B cell (primary cell): Measurements from ENCODE around the gene TMSB4X. TPM values are rescaled to one million over a fixed set of nuclear protein-coding genes. Genes with fewer than 3 reads are reported as not detected.

ENCODE experiments used
- ATAC-seq: fragments of 200-7000 bp; cut with Tn5 transposase; one replicate; pipeline ENCODE4 v1.10.0; 2021; ENCODE audit warnings: low read depth, mild to moderate bottlenecking, moderate number of reproducible peaks, moderate library complexity
- CTCF ChIA-PET: fragments of 350-600 bp; sonication (Branson Sonifier 250); formaldehyde crosslinking; loops from one replicate; lab custom pipeline; 2021; ENCODE audit warnings: antibody characterized with exemption, inconsistent platforms; lab: Charles Lee
- POLR2A ChIA-PET: fragments of 350-600 bp; sonication (Branson Sonifier 250); formaldehyde crosslinking; loops from one replicate; lab custom pipeline; 2021; ENCODE audit warnings: antibody characterized with exemption; lab: Charles Lee
- DNase-seq: peaks from one replicate; pipeline ENCODE4 v3.0.0; 2013
- H2AFZ ChIP-seq: 2 replicates; pipeline ENCODE4 v1.6.1; 2012; ENCODE audit warnings: mild to moderate bottlenecking, low read depth, low read length; ENCODE audit not compliant: insufficient read depth, poor library complexity, severe bottlenecking
- H3K27ac ChIP-seq, 2 donors: 1 replicate in 1 of 2; 2 replicates in 1 of 2; pipeline ENCODE4 v1.5.1; 2012 to 2013; ENCODE audit warnings: low read length in 2 of 2, mild to moderate bottlenecking in 2 of 2, moderate library complexity in 1 of 2
- H3K27me3 ChIP-seq, 4 experiments: fragments of 200-600 bp in 1 of 4; sonication (generic) in 1 of 4; replicated peaks in 1 of 4; 1 replicate in 2 of 4; 2 replicates in 2 of 4; pipeline versions ENCODE4 v1.6.1 to v1.7.0; 2013 to 2016; ENCODE audit warnings: low read length in 3 of 4, mild to moderate bottlenecking in 2 of 4, mixed read lengths in 1 of 4, moderate library complexity in 1 of 4; ENCODE audit not compliant: insufficient read depth in 4 of 4, control insufficient read depth in 3 of 4; ENCODE audit errors: control extremely low read depth in 1 of 4
- H3K36me3 ChIP-seq, 2 experiments: replicated peaks in 1 of 2; 1 replicate in 1 of 2; 2 replicates in 1 of 2; pipeline versions ENCODE4 v1.6.1 to v1.7.1; 2013; ENCODE audit warnings: low read length in 1 of 2; ENCODE audit not compliant: insufficient read depth in 2 of 2, control insufficient read depth in 1 of 2; ENCODE audit errors: control extremely low read depth in 1 of 2, extremely low read depth in 1 of 2
- H3K4me1 ChIP-seq, 2 donors: fragments of 200-600 bp in 1 of 2; sonication (generic) in 1 of 2; 1 replicate in 1 of 2; 2 replicates in 1 of 2; pipeline versions ENCODE4 v1.5.1 to v1.6.1; 2013 to 2017; ENCODE audit warnings: low read length in 2 of 2; ENCODE audit not compliant: control insufficient read depth in 2 of 2, insufficient read depth in 2 of 2
- H3K4me2 ChIP-seq: replicated peaks from 2 replicates; pipeline ENCODE3; 2012; ENCODE audit warnings: mild to moderate bottlenecking, low read depth, low read length; ENCODE audit not compliant: poor library complexity, severe bottlenecking
- H3K4me3 ChIP-seq, 5 experiments: fragments of 200-600 bp in 1 of 5; sonication (generic) in 1 of 5; 1 replicate in 3 of 5; 2 replicates in 2 of 5; pipeline versions ENCODE4 v1.5.1 to v1.7.0; 2011 to 2016; ENCODE audit warnings: low read length in 4 of 5, mild to moderate bottlenecking in 4 of 5, low read depth in 2 of 5, control low read depth in 1 of 5, moderate library complexity in 1 of 5; ENCODE audit not compliant: insufficient read depth in 1 of 5; ENCODE audit errors: control extremely low read depth in 1 of 5, extremely low read depth in 1 of 5
- H3K79me2 ChIP-seq: fragments of 200-600 bp; sonication (generic); one replicate; pipeline ENCODE4 v1.6.0; 2016; ENCODE audit warnings: low read length; ENCODE audit not compliant: control insufficient read depth, insufficient read depth
- H3K9ac ChIP-seq: fragments of 200-600 bp; sonication (generic); 2 replicates; pipeline ENCODE4 v1.6.1; 2017; ENCODE audit warnings: mild to moderate bottlenecking, low read length, moderate library complexity
- H3K9me3 ChIP-seq, 3 donors: one replicate each; pipeline versions ENCODE4 v1.6.1 to v1.7.1; 2013; ENCODE audit warnings: low read length in 2 of 3; ENCODE audit not compliant: control insufficient read depth in 2 of 3, insufficient read depth in 1 of 3; ENCODE audit errors: control extremely low read depth in 1 of 3
- H4K20me1 ChIP-seq: 2 replicates; pipeline ENCODE4 v1.6.0; 2012; ENCODE audit warnings: mild to moderate bottlenecking, low read length; ENCODE audit not compliant: insufficient read depth, control insufficient read depth, poor library complexity, severe bottlenecking
- H3K27ac Mint-ChIP-seq: one replicate; pipeline ENCODE4 v1.8.0; 2021; ENCODE audit warnings: mixed read lengths
- H3K27me3 Mint-ChIP-seq: one replicate; pipeline ENCODE4 v1.8.0; 2021; ENCODE audit warnings: mixed read lengths
- H3K4me1 Mint-ChIP-seq: one replicate; pipeline ENCODE4 v1.8.0; 2021; ENCODE audit warnings: mixed read lengths
- H3K4me3 Mint-ChIP-seq: one replicate; pipeline ENCODE4 v1.8.0; 2021; ENCODE audit warnings: mixed read lengths
- H3K9me3 Mint-ChIP-seq: one replicate; pipeline ENCODE4 v1.8.0; 2022; ENCODE audit warnings: mixed read lengths; ENCODE audit not compliant: insufficient read depth
- EZH2 ChIP-seq: IDR thresholded peaks from 2 replicates; pipeline ENCODE4 v1.6.1; 2012; ENCODE audit warnings: borderline replicate concordance, low read depth, mild to moderate bottlenecking, moderate library complexity, low read length; ENCODE audit not compliant: insufficient read depth, poor library complexity, severe bottlenecking
- WGBS: methylation state at CpG from one replicate; pipeline ENCODE4 v1.1.5; 2013; ENCODE audit warnings: missing lambda C conversion rate; ENCODE audit not compliant: insufficient coverage; 5-methylcytosine and 5-hydroxymethylcytosine counted together
- intact Hi-C: fragments of 100-400 bp; cut with micrococcal nuclease; formaldehyde crosslinking; loops from one replicate; pipeline ENCODE4 v1.10.0; 2022
- polyA plus RNA-seq: library from polyadenylated mRNA; depleted of rRNA; stranded (reverse); fragments of >200 nt; gene quantifications from 2 replicates; pipeline ENCODE4 v1.2.3, GENCODE V29; 2012
- total RNA-seq, 2 donors: library from RNA; stranded (reverse); fragments of 120-200 nt in 1 of 2; gene quantifications; 1 replicate in 1 of 2; 2 replicates in 1 of 2; pipeline versions ENCODE4 v1.2.3 to v1.2.4, GENCODE V29; 2013 to 2022
- TF ChIP-seq, protein P1 (sequence below): fragments of 200-600 bp; IDR thresholded peaks from one replicate; pipeline ENCODE4 v1.8.0; 2022; ENCODE audit warnings: antibody characterized with exemption, mild to moderate bottlenecking

TMSB4X gene
- total and polyA plus RNA-seq, 2 donors (not counting 1 experiment from before 2014, with no cell fraction given), result 2,550 to 4,850 TPM

DNA sequence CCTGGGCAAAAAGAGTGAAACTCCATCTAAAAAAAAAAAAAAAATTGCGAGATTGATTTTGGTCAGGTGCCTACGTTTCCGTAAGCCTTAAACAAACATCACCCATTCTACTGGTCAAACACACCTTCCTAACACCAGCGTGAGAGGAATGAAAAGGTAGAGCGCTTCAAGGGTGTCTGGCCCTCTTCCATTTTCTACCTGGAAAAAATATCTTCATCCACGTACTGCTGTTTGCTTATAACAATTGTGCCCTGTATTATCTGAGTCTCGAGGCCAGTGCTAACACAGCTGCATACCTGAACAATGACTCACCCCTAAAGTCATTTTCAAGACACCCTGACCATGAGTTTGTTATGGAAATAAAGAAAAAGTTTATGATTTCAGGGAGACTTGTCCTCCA is 13.9 kb downstream of the TMSB4X start:
- intact Hi-C loops, result no loop called here
- CTCF ChIA-PET, result no interaction called here

DNA sequence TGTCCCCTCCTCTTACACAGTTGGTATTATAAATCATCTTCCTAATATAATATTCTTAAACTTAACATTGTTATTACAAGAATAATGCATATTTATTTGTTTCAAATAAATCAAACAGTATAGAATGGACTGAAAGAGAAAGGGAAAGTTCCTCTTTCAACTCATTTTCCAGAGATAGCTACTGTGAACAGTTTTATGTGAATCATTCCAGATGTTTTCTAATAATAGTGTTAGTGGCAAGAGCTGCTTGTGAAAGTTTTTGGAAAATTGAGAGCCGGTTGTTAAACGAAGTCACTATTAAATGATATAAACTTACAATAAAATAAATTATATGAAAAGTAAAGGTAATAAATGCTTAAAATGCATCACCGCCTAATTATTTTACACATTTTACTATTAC is 14.6 kb downstream of the TMSB4X start:
- no peaks in the 10 kb centered on the region for H3K27me3 ChIP-seq
- Mint-ChIP-seq H3K27me3 (no peaks in the 10 kb centered on the region), H3K9me3 (no peaks in the 10 kb centered on the region), H3K4me3 (no peak overlapping the region), H3K4me1 (peaks cover 35% of the 10 kb centered on the region), H3K27ac (no peak overlapping the region)
- H3K79me2 ChIP-seq, result peaks cover 5% of the 10 kb centered on the region
- no peaks in the 10 kb centered on the region for H3K9me3 ChIP-seq
- H3K4me3 ChIP-seq, result no peak overlapping the region
- intact Hi-C loops, result no loop called here
- H4K20me1 ChIP-seq, result no peaks in the 10 kb centered on the region
- H2AFZ ChIP-seq, result no peak overlapping the region
- no peak for ATAC-seq
- H3K9ac ChIP-seq, result no peak overlapping the region
- WGBS, result no CpG with 5 or more reads among the region's 3 CpGs
- ChIA-PET CTCF (no interaction called here), POLR2A (no interaction called here)
- no peak overlapping the region for H3K4me2 ChIP-seq
- H3K4me1 ChIP-seq, result peaks cover 17 to 19% of the 10 kb centered on the region in 2 donors
- no peak for TF ChIP-seq EZH2
- TF ChIP-seq, protein P1, sequence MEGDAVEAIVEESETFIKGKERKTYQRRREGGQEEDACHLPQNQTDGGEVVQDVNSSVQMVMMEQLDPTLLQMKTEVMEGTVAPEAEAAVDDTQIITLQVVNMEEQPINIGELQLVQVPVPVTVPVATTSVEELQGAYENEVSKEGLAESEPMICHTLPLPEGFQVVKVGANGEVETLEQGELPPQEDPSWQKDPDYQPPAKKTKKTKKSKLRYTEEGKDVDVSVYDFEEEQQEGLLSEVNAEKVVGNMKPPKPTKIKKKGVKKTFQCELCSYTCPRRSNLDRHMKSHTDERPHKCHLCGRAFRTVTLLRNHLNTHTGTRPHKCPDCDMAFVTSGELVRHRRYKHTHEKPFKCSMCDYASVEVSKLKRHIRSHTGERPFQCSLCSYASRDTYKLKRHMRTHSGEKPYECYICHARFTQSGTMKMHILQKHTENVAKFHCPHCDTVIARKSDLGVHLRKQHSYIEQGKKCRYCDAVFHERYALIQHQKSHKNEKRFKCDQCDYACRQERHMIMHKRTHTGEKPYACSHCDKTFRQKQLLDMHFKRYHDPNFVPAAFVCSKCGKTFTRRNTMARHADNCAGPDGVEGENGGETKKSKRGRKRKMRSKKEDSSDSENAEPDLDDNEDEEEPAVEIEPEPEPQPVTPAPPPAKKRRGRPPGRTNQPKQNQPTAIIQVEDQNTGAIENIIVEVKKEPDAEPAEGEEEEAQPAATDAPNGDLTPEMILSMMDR, result no peak
- no peaks in the 10 kb centered on the region for H3K36me3 ChIP-seq
- H3K27ac ChIP-seq, result no peak overlapping the region
- DNase-seq, result no peak

More for the DNA sequence above, 13.9 kb downstream of the TMSB4X start:
- WGBS, result no CpG with 5 or more reads among the region's 7 CpGs
- H3K4me2 ChIP-seq, result no peak overlapping the region
- no peaks in the 10 kb centered on the region for H3K27me3 Mint-ChIP-seq
- no peak overlapping the region for H3K27ac ChIP-seq
- no peaks in the 10 kb centered on the region for H4K20me1 ChIP-seq
- H3K4me1 ChIP-seq, result peaks cover 23 to 25% of the 10 kb centered on the region in 2 donors
- H3K4me3 Mint-ChIP-seq, result no peak overlapping the region
- no peaks in the 10 kb centered on the region for H3K27me3 ChIP-seq
- no peaks in the 10 kb centered on the region for H3K9me3 Mint-ChIP-seq
- no peak overlapping the region for H2AFZ ChIP-seq
- no peak overlapping the region for H3K4me3 ChIP-seq
- no peak for DNase-seq
- POLR2A ChIA-PET, result interaction anchor here (1.3 kb wide), 1 partner anchor 9 kb away, joined by 5 read pairs; no protein-coding TSS in a partner anchor
- peaks cover 9% of the 10 kb centered on the region for H3K79me2 ChIP-seq
- H3K36me3 ChIP-seq, result no peaks in the 10 kb centered on the region
- no peak for ATAC-seq
- H3K27ac Mint-ChIP-seq, result no peak overlapping the region
- H3K4me1 Mint-ChIP-seq, result peaks cover 42% of the 10 kb centered on the region
- H3K9ac ChIP-seq, result no peak overlapping the region
- H3K9me3 ChIP-seq, result no peaks in the 10 kb centered on the region
- TF ChIP-seq, protein P1, result no peak
- TF ChIP-seq EZH2, result no peak
